Fibroblast of upper back skin (primary cell): ENCODE results near the gene GORASP1.

Experiments
- DNase-seq: peaks from one replicate; pipeline ENCODE4 v3.0.0-alpha.2; 2013

GORASP1 gene

DNA sequence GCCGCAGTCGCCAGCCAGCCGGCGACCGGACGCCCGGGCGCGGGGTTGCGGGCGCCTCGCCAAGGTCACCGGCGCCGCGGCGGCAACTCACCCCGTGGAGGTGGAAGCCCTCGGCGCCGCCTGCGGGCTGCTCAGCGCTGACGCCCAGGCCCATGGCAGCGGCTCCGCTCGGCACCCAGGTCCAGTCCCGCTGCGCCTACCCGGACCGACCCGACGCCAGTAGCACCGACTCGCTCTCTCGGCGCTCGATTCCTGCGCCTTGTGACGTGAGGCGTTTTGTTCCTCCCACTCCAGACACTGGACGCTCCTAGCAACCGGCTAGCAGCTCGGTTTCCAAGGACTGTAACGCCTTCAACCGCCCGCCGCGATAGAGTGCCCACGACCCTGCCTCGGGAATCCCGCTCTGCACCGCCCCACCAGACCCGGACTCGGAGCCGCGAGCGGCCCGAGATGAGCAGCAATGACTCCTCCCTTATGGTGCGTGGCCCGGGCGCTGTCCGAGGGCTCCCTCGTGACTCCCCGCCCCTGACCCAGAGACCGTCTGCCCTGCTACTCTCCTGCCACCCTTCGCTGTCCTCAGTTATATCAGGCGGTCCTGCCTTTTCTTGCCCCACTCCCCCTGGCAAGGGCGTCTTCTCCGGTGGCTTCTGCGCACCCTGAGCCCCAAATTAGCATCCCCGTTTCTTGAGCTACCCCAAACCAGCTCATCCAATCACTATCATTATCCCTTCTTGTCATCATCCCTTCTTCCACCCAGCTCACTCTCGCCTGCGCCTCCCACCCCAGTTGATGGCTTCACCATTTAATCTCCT, at the start of gene GORASP1, which contains the start of gene TTC21A:
Gene GORASP1, minus strand, starts transcription at position 240 of the 812 bp plus-strand sequence. Its CDS starts 86 bp downstream, at position 154.
Gene TTC21A, plus strand, starts transcription at position 293 of the 812 bp plus-strand sequence. Its CDS starts 158 bp downstream, at position 451.
- peak; percentile 84 for DNase-seq

- peak; percentile 33 for DNase-seq
Measured at GRCh38 chr3:39156421-39156820, 49.0 kb upstream of the GORASP1 start.

- DNase-seq, result peak; percentile 43
Measured at GRCh38 chr3:39154280-39155021, 47.0 kb upstream of the GORASP1 start.

DNA sequence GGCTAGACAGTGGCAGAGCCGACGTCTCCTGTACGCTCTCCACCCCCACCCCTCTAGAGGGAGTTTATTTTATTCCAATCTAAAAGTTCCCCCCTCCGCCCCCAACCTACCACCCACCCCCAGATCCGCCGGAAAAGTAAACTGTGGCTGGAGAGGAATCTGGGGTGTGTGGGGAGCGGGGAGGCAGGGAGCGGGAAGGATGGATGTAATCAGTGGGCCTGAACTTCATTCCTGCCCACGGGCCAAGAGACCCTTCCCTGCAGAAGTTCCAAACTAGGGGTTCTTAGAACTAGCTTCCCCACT, 46.5 kb upstream of the GORASP1 start:
- no peak for DNase-seq

DNA sequence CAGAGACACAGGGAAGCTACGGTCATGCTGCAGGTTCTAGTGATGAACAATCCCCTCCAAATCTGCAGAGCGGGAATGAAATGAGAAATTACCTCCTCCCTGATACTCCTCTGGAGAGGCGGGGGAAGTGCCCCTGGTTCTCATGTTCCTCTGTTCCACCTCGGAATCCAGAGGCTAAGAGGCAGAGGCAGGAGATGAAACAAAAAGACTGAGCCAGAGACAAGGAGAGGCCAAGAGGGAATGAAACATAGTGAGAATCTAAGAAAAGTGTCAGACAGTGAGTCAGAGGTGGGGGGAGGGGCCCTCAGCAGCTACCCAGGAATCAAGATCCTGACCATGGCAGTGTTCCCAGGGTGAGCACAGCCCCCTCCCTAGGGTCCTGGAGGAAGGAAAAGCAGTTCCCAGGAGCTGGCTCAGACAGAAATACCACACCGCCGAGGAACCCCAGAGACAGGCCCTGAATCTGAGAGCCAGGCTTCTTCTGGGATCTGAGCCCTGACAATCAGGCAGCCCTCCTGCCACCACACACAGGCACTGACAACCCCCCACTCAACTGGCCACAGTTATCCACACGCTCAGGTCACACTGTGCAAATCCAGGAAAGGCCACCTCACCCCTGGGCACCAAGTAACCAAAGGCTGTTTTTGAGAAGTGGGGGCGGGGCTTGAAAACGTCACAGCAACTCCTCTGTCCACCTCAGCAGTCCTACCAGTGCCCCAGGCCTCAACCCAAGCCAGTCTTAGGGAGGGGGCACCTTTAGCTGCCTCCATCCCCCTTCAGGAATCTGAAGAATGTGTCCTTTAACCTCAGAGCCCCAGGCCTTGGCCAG, 43.6 kb upstream of the GORASP1 start:
- peak; percentile 100 for DNase-seq

DNA sequence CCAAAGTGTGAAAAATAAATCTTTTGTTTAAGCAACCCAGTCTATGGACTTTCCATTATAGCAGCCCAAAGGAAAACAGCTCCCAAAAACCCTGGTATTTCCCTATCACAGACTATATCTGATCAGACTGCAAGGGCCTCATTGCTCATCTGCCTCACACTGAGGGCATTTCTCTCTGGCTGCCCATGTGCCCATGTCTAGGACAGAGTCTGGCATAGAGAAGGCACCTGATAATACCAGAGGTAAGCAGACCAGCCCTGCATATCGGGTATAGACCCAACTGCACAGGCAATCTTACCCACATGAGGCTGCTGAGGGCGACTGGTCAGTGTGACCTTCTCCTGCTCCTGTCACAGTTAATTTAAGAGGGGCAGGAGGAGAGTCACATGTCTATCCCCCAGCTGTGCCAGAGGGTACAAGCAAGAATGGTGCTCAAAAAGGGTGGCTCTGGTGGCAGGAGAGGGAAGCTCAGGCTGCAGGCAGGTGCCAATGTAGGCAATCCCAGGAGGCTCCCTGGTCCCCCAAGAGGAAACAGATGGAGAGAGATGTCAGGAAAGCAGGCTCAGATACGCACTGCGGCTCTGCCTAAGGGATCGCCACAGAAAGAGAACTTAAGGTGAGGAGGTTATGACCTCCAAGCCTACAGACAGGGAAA, 42.8 kb upstream of the GORASP1 start:
- DNase-seq, result no peak

DNA sequence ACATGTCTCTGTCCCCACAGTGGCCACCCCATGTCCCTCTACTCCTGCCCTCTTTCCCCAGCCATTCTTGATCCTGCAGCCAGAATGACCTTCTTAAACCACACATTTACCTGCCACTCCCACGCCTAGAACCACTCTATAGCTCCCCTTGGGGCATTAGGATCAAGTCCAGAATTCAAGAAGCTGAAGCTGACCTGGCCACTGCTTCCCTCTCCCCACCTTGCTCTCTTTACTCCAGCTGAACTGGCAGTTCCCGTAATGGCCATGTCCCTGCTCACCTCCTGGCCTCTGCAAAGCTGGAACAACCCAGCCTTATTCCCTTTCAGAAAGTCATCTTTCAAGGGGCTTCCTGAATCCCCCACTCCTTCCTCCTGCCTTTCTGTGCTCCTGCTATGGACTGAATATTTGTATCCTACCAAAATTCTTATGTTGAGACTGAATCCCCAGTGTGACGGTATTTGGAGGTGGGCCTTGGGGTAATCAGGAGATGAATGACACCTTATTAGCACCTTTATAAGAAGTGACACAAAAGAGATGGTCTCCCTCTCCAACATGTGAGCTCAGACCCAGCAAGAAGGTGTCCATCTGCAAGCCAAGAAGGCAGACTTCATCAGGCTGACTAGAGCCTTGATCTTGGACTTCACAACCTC, 42.2 kb upstream of the GORASP1 start:
- no peak for DNase-seq

DNA sequence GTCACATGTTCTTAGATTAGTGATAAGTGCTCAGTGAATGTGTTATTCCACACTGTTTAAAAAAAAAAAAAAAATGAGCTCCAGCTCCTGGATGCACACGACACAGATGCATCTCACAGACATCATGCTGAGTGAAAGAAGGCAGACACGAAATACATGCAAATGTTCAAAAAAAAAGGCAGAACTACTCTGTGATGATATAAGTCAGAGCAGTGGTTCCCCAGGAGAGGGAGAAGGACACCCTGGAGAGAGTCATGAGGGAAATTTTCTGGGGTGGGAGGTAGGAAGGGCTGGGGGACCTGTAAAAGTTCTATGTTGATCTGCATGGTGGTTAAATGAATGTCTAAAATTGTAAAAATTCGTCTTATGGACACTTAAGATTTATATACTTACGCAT, 41.6 kb upstream of the GORASP1 start:
- DNase-seq, result no peak

DNA sequence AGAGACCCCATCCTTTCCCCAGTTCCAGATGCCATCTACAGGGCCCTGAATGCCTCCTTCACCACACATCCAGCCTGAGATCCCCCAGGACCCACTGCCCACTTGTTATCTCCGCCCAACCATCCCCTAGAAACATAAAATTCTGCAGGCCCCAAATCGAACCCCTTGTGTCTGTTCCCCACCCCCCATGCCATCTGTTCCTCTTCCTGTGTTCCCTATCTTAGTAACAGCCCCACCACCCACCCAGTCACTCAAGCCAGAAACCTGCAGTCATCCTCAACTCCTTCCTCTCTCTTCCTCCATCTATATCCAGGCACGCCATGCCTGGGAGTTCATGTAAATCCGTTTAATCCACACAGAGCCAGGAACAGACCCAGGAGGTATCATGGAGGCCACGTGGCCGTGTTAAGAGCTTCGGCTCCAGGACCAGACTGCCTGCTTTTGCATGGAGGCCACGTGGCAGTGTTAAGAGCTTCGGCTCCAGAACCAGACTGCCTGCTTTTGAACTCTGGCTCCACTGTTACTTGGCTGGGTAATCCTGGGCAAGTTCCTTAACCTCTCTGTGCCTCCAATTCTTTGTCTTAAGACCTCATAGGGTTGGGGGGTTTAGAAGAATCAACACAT, 41.1 kb upstream of the GORASP1 start:
- DNase-seq, result peak; percentile 39

GRCh38 chr3:39147711-39148434, 40.4 kb upstream of the GORASP1 start:
- peak; percentile 74 for DNase-seq

DNA sequence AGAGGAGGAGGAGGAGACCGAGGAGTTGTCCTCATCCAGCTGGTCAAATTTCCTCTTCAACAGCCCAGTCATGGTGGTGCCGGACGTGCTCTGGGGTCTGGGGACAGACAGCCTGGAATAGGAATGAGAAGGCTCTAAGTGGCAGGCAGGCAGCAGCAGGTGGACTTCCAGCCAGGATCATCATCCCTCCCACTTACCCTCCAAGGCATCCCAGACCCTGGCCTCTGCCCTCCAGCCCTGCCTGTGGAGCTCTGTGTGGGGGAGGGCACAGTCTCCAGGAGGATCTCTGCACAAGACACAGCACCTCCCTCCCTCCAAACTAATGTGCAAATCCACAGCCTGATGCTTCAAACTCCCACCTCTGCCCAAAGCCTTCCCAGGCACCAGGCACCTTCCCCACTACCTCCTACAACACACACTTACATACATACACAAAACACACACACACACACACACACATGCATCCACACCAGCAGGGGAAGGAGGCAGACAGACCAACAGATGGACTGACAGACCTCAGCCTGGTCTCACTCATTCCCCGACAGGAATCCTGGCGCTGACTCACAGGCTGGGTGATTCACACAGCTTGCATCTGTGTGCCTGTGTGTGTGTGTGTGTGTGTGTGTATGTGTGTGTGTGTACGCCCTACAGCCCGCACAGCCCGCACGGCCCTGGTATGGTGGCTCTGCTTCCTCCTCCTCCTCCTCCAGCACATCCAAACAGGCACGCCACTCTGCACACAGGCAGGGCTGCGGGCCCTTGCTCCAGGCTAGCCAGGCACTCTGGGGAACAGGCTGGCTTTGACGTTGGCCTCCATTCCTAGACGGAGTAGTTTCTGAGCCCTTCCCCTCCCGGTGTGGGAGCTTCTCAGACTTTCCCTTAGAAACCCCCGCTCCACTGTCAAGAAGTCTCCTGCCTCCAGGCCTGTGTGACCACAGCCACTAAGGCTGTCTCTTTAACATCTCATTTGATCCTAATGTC, 39.5 kb upstream of the GORASP1 start:
- DNase-seq, result peak; percentile 99

- no peak for DNase-seq
Measured at GRCh38 chr3:39146083-39146501, 38.7 kb upstream of the GORASP1 start.

GRCh38 chr3:39144748-39145380, 37.4 kb upstream of the GORASP1 start:
- DNase-seq, result no peak

DNA sequence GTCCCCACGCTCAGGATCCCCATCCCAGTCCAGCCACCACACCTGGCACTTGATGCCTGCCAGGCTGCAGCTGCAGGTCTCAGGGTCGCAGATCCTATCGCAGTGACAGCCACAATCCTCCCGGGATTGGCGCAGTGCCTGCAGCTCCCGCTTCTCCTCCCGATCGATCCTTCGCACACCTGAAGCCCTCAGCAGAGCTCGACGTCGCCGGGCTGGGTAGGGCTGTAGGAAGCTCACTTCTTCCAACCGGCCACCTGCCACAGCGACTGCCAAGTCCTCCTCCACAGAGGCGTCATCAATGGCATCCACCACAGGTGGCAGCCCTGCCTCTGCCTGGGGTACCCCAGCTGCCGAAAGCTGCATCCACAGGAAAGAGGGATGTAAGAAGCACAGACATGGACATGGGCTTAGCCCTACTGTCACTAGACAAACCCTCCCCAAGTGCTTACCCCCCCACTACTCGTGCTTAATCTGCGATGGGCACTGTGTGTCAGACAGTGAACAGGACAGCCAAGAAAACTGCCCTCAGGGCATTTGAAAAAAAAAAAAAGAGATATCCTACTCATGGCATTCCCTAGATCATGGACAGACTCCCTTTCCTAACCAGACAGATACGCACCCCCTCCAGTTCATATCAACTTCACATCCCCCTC, 36.8 kb upstream of the GORASP1 start:
- DNase-seq, result no peak

DNA sequence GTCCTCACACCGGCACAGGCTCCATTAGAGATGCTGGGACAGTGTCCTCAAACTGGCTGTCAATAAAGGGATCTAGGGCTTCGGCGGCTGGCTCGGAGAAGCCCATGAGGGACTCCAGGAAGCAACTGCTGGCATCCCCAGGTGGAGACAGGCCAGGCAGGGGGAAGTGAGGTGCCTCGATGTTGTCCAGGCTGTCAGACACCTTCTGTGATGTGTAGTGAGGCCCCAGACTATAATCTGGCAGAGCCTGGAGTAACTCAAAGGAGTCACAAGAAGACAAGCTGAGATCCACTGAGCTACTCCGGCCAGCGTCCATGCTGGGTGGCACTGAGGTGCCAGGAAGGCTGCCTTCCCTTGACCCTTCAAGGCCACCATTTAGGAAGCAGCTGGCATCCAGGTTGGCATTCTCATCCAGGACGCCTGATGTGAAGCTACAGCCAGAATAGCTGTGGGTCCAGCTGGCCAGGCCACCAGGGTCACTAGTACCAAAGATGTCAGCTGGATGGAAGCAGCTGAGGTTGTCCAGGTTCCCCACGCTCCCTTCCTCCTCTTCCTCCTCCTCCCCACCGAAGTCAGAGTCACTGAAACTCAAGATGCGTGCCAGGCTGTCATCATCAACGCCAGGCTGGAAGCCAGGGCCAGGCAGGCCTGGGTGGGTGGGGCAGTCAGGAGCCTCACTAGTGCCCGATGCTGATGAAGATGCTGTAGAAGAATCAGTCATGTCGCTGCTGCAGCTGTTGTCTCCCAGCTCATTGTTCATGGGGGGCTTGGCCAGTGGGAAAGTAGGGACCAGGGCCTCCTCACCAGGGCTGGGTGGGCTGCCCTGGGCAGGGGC, 35.8 kb upstream of the GORASP1 start:
- DNase-seq, result no peak

DNA sequence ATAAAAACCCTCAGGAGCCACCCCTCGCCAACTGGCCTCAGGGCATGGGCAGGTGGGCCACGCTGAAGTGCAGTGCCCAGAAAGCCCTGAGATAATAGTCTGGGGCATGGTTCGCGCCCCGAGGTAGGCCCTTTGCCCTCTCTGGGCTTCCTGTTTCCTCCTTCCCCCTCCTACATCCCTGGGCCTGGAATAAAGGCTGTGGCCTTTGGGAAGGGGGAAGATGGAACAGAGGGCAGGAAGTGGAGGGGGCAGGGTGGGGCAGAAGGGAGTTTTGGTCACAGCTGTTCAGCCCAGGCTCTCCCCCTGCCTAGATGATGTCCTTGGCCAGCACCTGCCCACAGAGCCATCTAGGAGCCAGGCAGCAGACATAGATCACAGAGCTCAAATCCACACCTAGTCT, 34.6 kb upstream of the GORASP1 start:
- no peak for DNase-seq

DNA sequence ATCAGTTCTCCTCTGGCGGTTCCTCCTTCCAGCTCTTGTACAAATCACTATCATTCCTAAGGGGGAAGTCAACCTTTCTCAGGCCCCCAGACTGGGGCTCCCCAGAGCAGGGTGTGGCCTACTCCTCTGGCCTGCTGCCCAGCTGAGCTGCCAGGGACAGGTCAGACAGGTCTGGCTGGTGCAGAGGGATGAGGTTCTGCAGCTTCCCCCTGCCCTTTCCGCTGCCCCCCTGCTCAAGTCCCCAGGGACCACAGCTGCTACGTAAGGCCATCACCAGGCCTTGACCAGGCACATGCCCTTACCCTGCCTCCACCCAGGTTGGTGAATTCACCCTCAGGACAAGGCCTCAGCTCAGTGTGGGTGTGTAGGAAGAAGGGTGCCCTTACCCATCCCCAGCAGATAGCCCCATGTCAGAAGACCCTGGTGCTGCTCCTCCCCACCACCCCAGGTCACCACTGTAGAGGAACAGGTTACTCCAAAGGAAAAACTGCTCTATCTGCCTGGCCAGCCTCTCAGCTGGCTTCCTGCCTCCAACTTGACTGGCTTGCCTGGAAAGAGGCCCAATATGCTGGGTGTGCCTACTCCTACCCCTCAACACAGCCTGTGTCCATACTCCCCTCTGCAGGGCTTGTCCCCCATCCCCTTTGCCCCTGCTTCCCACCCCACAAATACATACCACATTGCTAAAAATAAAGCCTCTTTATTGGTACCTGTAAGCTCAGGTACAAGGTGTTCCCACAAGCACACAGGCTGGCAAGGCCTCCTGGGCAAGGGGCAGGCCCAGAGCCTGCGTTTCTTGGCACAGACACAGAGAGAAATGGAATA, 34.0 kb upstream of the GORASP1 start:
- DNase-seq, result peak; percentile 50
